HG02970 (cell line): ENCODE data around the gene APOE.

Source experiments
- ATAC-seq: cut with Tn5 transposase; IDR thresholded peaks from one replicate; pipeline ENCODE4 v1.9.1; 2021; ENCODE audit warnings: mild to moderate bottlenecking, moderate library complexity, moderate number of reproducible peaks; ENCODE audit not compliant: unreplicated experiment, low FRiP score

Gene APOE

GRCh38 chr19:44948763-44949374 is 43.3 kb downstream of the APOE start:
- no peak for ATAC-seq

- ATAC-seq, result no peak
These were observed 44.0 kb downstream of the APOE start for GRCh38 chr19:44949550-44949949.

- ATAC-seq, result no peak
These were observed 45.9 kb downstream of the APOE start for GRCh38 chr19:44951179-44952159.

GRCh38 chr19:44954278-44954648 is 48.7 kb downstream of the APOE start:
- ATAC-seq, result peak; percentile 10

- ATAC-seq, result peak; percentile 81
These were observed 49.3 kb downstream of the APOE start, which contains the start of gene CLPTM1 for GRCh38 chr19:44954649-44955504. TSS of gene CLPTM1 (plus strand) at chr19:44955380. CDS start at chr19:44955396, 16 bp downstream.

GRCh38 chr19:44955505-44956439 is 50.2 kb downstream of the APOE start:
- ATAC-seq, result no peak

GRCh38 chr19:44957526-44957925 is 51.9 kb downstream of the APOE start:
- ATAC-seq, result no peak

- ATAC-seq, result no peak
These were observed 52.5 kb downstream of the APOE start for GRCh38 chr19:44958090-44958489.
